ENCODE data around the gene RAC2. TPM values are rescaled to one million over a fixed set of nuclear protein-coding genes. Genes with fewer than 3 reads are reported as not detected.

Gene RAC2
- total and polyA plus RNA-seq, 9 of the 15 experiments (the other 6 are each of a cell fraction or from before 2014, with no cell fraction given) = 22.7 to 103 (median 43.3) TPM

DNA sequence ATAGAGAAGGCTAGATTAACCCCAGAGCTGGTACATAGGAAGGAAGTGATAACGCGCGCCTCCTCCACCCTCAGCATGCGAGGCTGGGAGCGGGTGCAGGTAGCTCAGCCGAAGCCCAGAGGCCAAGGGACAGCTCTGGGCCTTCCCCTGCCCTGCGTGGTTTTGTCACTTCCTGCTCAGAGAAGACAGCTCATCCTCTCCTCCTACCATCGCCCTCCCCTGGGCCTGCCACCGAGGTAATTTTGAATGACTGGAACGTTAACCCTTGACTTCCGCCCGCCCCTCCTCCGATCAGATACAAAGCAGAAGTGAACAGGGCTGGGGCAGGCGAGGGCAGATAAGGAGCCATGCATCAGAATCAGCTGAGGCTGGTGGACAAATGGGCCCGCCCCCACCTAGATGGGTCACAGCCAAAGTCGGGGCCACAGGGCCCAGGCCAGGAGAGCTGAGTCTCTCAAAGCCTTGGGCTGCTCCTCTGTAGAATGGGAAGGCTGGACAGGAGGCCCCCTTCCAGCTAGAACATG, 1.6 kb downstream of the RAC2 start (continued):
- TF ChIP-seq, protein P1, sequence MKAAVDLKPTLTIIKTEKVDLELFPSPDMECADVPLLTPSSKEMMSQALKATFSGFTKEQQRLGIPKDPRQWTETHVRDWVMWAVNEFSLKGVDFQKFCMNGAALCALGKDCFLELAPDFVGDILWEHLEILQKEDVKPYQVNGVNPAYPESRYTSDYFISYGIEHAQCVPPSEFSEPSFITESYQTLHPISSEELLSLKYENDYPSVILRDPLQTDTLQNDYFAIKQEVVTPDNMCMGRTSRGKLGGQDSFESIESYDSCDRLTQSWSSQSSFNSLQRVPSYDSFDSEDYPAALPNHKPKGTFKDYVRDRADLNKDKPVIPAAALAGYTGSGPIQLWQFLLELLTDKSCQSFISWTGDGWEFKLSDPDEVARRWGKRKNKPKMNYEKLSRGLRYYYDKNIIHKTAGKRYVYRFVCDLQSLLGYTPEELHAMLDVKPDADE (conservative IDR thresholded peaks at IDR 0.05; ENCODE audit: control insufficient read depth, low read depth, low read length) = peak; percentile 81
- TF ChIP-seq, protein P2, sequence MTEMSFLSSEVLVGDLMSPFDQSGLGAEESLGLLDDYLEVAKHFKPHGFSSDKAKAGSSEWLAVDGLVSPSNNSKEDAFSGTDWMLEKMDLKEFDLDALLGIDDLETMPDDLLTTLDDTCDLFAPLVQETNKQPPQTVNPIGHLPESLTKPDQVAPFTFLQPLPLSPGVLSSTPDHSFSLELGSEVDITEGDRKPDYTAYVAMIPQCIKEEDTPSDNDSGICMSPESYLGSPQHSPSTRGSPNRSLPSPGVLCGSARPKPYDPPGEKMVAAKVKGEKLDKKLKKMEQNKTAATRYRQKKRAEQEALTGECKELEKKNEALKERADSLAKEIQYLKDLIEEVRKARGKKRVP (CRISPR knock-in tag; IDR thresholded peaks at IDR 0.05) = no peak
- TF ChIP-seq SMAD3 (CRISPR knock-in tag; conservative IDR thresholded peaks at IDR 0.05) (no peak), TSC22D4 (tag; IDR thresholded peaks at IDR 0.05) (no peak), HDAC2 (IDR thresholded peaks at IDR 0.05) (peak; percentile 77; the same call in 1 of the 2 replicates), ASH1L (IDR thresholded peaks at IDR 0.05; ENCODE audit: borderline replicate concordance, low read depth, partially characterized antibody) (no peak), PHF21A (IDR thresholded peaks at IDR 0.05; ENCODE audit: borderline replicate concordance, low read depth) (no peak), MAZ (CRISPR knock-in tag; conservative IDR thresholded peaks at IDR 0.05 in 1 of 2, IDR thresholded peaks at IDR 0.05 in 1 of 2) (peak; percentile 77 to 79), SUPT5H (IDR thresholded peaks at IDR 0.05) (0 out of 2 replicates have a peak, but pooled peaks have one; percentile 44), SP1 (CRISPR knock-in tag; IDR thresholded peaks at IDR 0.05) (peak; percentile 60; the same call in 1 of the 2 replicates), KDM4B (IDR thresholded peaks at IDR 0.05; ENCODE audit: borderline replicate concordance in 2 of 2, low read depth in 1 of 2) (no peak), ZNF408 (CRISPR knock-in tag; IDR thresholded peaks at IDR 0.05; ENCODE audit: low read depth) (no peak)
- TF ChIP-seq, protein P3, sequence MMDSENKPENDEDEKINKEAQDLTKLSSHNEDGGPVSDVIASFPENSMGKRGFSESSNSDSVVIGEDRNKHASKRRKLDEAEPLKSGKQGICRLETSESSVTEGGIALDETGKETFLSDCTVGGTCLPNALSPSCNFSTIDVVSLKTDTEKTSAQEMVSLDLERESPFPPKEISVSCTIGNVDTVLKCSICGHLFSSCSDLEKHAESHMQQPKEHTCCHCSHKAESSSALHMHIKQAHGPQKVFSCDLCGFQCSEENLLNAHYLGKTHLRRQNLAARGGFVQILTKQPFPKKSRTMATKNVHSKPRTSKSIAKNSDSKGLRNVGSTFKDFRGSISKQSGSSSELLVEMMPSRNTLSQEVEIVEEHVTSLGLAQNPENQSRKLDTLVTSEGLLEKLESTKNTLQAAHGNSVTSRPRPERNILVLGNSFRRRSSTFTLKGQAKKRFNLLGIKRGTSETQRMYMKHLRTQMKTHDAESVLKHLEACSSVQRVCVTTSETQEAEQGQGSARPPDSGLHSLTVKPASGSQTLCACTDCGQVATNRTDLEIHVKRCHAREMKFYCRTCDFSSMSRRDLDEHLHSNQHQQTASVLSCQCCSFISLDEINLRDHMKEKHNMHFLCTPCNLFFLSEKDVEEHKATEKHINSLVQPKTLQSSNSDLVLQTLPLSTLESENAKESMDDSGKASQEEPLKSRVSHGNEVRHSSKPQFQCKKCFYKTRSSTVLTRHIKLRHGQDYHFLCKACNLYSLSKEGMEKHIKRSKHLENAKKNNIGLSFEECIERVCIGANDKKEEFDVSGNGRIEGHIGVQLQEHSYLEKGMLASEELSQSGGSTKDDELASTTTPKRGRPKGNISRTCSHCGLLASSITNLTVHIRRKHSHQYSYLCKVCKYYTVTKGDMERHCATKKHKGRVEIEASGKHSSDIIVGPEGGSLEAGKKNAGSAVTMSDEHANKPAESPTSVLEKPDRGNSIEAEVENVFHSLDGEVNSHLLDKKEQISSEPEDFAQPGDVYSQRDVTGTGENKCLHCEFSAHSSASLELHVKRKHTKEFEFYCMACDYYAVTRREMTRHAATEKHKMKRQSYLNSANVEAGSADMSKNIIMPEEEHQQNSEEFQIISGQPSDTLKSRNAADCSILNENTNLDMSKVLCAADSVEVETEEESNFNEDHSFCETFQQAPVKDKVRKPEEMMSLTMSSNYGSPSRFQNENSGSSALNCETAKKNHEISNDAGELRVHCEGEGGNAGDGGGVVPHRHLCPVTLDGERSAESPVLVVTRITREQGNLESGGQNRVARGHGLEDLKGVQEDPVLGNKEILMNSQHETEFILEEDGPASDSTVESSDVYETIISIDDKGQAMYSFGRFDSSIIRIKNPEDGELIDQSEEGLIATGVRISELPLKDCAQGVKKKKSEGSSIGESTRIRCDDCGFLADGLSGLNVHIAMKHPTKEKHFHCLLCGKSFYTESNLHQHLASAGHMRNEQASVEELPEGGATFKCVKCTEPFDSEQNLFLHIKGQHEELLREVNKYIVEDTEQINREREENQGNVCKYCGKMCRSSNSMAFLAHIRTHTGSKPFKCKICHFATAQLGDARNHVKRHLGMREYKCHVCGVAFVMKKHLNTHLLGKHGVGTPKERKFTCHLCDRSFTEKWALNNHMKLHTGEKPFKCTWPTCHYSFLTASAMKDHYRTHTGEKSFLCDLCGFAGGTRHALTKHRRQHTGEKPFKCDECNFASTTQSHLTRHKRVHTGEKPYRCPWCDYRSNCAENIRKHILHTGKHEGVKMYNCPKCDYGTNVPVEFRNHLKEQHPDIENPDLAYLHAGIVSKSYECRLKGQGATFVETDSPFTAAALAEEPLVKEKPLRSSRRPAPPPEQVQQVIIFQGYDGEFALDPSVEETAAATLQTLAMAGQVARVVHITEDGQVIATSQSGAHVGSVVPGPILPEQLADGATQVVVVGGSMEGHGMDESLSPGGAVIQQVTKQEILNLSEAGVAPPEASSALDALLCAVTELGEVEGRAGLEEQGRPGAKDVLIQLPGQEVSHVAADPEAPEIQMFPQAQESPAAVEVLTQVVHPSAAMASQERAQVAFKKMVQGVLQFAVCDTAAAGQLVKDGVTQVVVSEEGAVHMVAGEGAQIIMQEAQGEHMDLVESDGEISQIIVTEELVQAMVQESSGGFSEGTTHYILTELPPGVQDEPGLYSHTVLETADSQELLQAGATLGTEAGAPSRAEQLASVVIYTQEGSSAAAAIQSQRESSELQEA (IDR thresholded peaks at IDR 0.05; ENCODE audit: low read depth) = no peak

All from K562 (cell line).